ENCODE data around the gene DRAM1. TPM values are rescaled to one million over a fixed set of nuclear protein-coding genes. Genes with fewer than 3 reads are reported as not detected.
"Not testable (repeated sequence)": the region's sequence is repeated elsewhere in the genome, so short reads cannot be mapped to it uniquely, and the experiment has no call there.

Gene DRAM1
- total RNA-seq, 1 experiment from 2014 or later, result 30.8 TPM

GRCh38 chr12:101858361-101858760 lies 19.0 kb upstream of the DRAM1 start:
- no peak for DNase-seq (ENCODE audit: extremely low read depth, low read depth)

GRCh38 chr12:101859664-101860607 lies 17.4 kb upstream of the DRAM1 start:
- DNase-seq (ENCODE audit: extremely low read depth, low read depth), result no peak

GRCh38 chr12:101861688-101862087 lies 15.7 kb upstream of the DRAM1 start:
- not testable (repeated sequence) for DNase-seq (ENCODE audit: extremely low read depth, low read depth)

- DNase-seq (ENCODE audit: extremely low read depth, low read depth), result no peak
Observed at GRCh38 chr12:101862245-101862644, 15.1 kb upstream of the DRAM1 start.

- DNase-seq (ENCODE audit: extremely low read depth, low read depth), result no peak
Observed at GRCh38 chr12:101863981-101864380, 13.4 kb upstream of the DRAM1 start.

GRCh38 chr12:101866615-101867373 lies 10.6 kb upstream of the DRAM1 start:
- no peak for DNase-seq (ENCODE audit: extremely low read depth, low read depth)

- not testable (repeated sequence) for DNase-seq (ENCODE audit: extremely low read depth, low read depth)
Observed at GRCh38 chr12:101867619-101868018, 9.8 kb upstream of the DRAM1 start.

GRCh38 chr12:101870925-101871324 lies 6.5 kb upstream of the DRAM1 start:
- DNase-seq (ENCODE audit: extremely low read depth, low read depth), result no peak

- no peak for DNase-seq (ENCODE audit: extremely low read depth, low read depth)
Observed at GRCh38 chr12:101875162-101875561, 2.2 kb upstream of the DRAM1 start.

GRCh38 chr12:101876322-101876860 lies 989 bp upstream of the DRAM1 start:
- no peak for DNase-seq (ENCODE audit: extremely low read depth, low read depth)

GRCh38 chr12:101877806-101878242 lies 444 bp downstream of the DRAM1 start:
- no peak for DNase-seq (ENCODE audit: extremely low read depth, low read depth)

- no peak for DNase-seq (ENCODE audit: extremely low read depth, low read depth)
Observed at GRCh38 chr12:101878243-101878821, 952 bp downstream of the DRAM1 start.

- DNase-seq (ENCODE audit: extremely low read depth, low read depth), result no peak
Observed at GRCh38 chr12:101880769-101881168, 3.4 kb downstream of the DRAM1 start.

- no peak for DNase-seq (ENCODE audit: extremely low read depth, low read depth)
Observed at GRCh38 chr12:101881228-101881627, 3.8 kb downstream of the DRAM1 start.

- DNase-seq (ENCODE audit: extremely low read depth, low read depth), result no peak
Observed at GRCh38 chr12:101884174-101884573, 6.8 kb downstream of the DRAM1 start.

- DNase-seq (ENCODE audit: extremely low read depth, low read depth), result not testable (repeated sequence)
Observed at GRCh38 chr12:101884781-101885340, 7.5 kb downstream of the DRAM1 start.

GRCh38 chr12:101885912-101886561 lies 8.7 kb downstream of the DRAM1 start:
- no peak for DNase-seq (ENCODE audit: extremely low read depth, low read depth)

GRCh38 chr12:101889211-101889752 lies 11.9 kb downstream of the DRAM1 start:
- no peak for DNase-seq (ENCODE audit: extremely low read depth, low read depth)

GRCh38 chr12:101891462-101891971 lies 14.1 kb downstream of the DRAM1 start:
- DNase-seq (ENCODE audit: extremely low read depth, low read depth), result no peak

- no peak for DNase-seq (ENCODE audit: extremely low read depth, low read depth)
Observed at GRCh38 chr12:101892794-101893193, 15.4 kb downstream of the DRAM1 start.

Measured in NCI-H460 (cell line).